ENCODE data around the gene STPG3.

DNA sequence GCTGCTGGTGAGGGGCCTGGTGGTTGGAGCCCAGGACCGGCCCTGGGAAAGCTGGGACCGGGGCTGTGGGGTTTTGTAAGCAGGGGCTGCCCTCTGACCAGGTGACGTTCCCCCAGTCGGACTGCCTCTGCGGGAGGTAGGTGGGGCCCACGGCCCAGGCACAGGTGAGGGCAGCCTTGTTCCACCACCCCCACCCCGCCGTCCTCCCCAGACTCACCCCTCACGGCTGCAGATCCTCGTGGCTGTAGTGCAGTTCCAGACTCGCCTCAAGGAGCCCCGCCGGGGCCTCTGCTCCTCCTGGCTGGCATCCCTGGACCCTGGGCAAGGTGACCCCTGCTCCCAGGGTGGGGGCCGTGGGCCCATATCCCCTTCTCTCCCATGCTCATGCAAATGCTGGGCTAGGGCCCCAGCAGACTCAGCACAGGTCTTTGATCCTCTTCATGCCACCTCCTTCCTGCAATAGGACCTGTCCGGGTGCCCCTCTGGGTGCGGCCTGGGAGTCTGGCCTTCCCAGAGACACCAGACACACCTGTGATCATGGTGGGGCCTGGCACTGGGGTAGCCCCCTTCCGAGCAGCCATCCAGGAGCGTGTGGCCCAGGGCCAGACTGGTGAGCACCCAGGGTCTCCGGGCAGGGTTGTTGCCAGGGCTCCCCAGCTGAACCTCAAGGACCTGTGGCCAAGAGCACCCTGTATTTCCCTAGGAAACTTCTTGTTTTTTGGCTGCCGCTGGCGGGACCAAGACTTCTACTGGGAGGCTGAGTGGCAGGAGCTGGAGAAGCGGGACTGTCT, 35.7 kb upstream of the STPG3 start:
- TF ChIP-seq, protein P1, sequence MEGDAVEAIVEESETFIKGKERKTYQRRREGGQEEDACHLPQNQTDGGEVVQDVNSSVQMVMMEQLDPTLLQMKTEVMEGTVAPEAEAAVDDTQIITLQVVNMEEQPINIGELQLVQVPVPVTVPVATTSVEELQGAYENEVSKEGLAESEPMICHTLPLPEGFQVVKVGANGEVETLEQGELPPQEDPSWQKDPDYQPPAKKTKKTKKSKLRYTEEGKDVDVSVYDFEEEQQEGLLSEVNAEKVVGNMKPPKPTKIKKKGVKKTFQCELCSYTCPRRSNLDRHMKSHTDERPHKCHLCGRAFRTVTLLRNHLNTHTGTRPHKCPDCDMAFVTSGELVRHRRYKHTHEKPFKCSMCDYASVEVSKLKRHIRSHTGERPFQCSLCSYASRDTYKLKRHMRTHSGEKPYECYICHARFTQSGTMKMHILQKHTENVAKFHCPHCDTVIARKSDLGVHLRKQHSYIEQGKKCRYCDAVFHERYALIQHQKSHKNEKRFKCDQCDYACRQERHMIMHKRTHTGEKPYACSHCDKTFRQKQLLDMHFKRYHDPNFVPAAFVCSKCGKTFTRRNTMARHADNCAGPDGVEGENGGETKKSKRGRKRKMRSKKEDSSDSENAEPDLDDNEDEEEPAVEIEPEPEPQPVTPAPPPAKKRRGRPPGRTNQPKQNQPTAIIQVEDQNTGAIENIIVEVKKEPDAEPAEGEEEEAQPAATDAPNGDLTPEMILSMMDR (IDR thresholded peaks at IDR 0.05), result no peak
- no peak for TF ChIP-seq POLR2A (IDR thresholded peaks at IDR 0.05)

All from adrenal gland (tissue), 5 donors.